SK-N-SH (cell line): ENCODE results near the gene C9. TPM values are rescaled to one million over a fixed set of nuclear protein-coding genes. Genes with fewer than 3 reads are reported as not detected.
A peak's percentile ranks its signal among the peaks of the same experiment; 100 is the strongest.

ENCODE experiments used
- CTCF ChIA-PET: fragments of 300-600, 350-600 bp; formaldehyde crosslinking; extraction: SDS; loops from one replicate; lab custom pipeline; 2021; lab: Yijun Ruan, JAX
- POLR2A ChIA-PET: fragments of 350-600 bp; sonication (Branson Sonifier 250); formaldehyde crosslinking; extraction: SDS; loops from one replicate; lab custom pipeline; 2020; ENCODE audit warnings: antibody characterized with exemption, inconsistent platforms; lab: Yijun Ruan, JAX
- DNase-seq: peaks from one replicate; pipeline ENCODE4 v3.0.0; 2012
- H2AFZ ChIP-seq: fragments of 200-600 bp; sonication (generic); 2 replicates; pipeline ENCODE4 v1.8.1; 2016; ENCODE audit warnings: antibody characterized with exemption, mild to moderate bottlenecking, low read depth
- H3F3A ChIP-seq: fragments of 200-600 bp; sonication (generic); replicated peaks from 2 replicates; pipeline ENCODE3; 2016; ENCODE audit warnings: antibody characterized with exemption, mild to moderate bottlenecking; ENCODE audit not compliant: insufficient read depth
- H3K27ac ChIP-seq, 2 experiments: fragments of 200-500 bp in 1 of 2; fragments of 200-600 bp in 1 of 2; sonication (Bioruptor generic) in 1 of 2; sonication (generic), shearing (Covaris generic) in 1 of 2; 2 replicates each; pipeline versions ENCODE4 v1.5.1 to v1.6.1; 2014 to 2016; ENCODE audit warnings: low read depth in 2 of 2, inconsistent platforms in 1 of 2, low read length in 1 of 2, mild to moderate bottlenecking in 1 of 2, mixed read lengths in 1 of 2
- H3K27me3 ChIP-seq: fragments of 200-600 bp; sonication (generic), shearing (Covaris generic); 2 replicates; pipeline ENCODE4 v1.6.1; 2016; ENCODE audit warnings: mixed run types; ENCODE audit not compliant: insufficient read depth
- H3K36me3 ChIP-seq, 2 experiments: fragments of 200-500 bp in 1 of 2; fragments of 200-600 bp in 1 of 2; sonication (Bioruptor generic) in 1 of 2; sonication (generic) in 1 of 2; replicated peaks in 1 of 2; 2 replicates each; pipeline versions ENCODE3 to v1.5.1; 2014 to 2016; ENCODE audit warnings: low read length in 1 of 2, mild to moderate bottlenecking in 1 of 2; ENCODE audit not compliant: insufficient read depth in 2 of 2, control insufficient read depth in 1 of 2
- H3K4me1 ChIP-seq, 2 experiments: fragments of 200-500 bp in 1 of 2; fragments of 200-600 bp in 1 of 2; sonication (Bioruptor generic) in 1 of 2; sonication (generic), shearing (Covaris generic) in 1 of 2; 2 replicates each; pipeline versions ENCODE4 v1.5.1 to v1.6.1; 2014 to 2016; ENCODE audit warnings: low read depth in 1 of 2, low read length in 1 of 2, mixed run types in 1 of 2; ENCODE audit not compliant: insufficient read depth in 2 of 2, control insufficient read depth in 1 of 2
- H3K4me2 ChIP-seq: fragments of 200-600 bp; sonication (generic), shearing (Covaris generic); 2 replicates; pipeline ENCODE4 v1.6.1; 2017; ENCODE audit warnings: mixed run types
- H3K4me3 ChIP-seq, 2 experiments: fragments of 200-500 bp in 1 of 2; fragments of 200-600 bp in 1 of 2; sonication (Bioruptor generic) in 1 of 2; sonication (generic), shearing (Covaris generic) in 1 of 2; 2 replicates each; pipeline versions ENCODE4 v1.5.1 to v1.8.1; 2014 to 2016; ENCODE audit warnings: low read depth in 2 of 2, inconsistent platforms in 1 of 2, low read length in 1 of 2, mild to moderate bottlenecking in 1 of 2, mixed read lengths in 1 of 2, moderate library complexity in 1 of 2
- H3K79me2 ChIP-seq: fragments of 200-600 bp; sonication (generic); 2 replicates; pipeline ENCODE4 v1.8.1; 2017; ENCODE audit warnings: mild to moderate bottlenecking; ENCODE audit not compliant: insufficient read depth
- H3K9ac ChIP-seq: fragments of 200-600 bp; sonication (generic); 2 replicates; pipeline ENCODE4 v1.6.1; 2017; ENCODE audit warnings: mixed run types
- H3K9me2 ChIP-seq: fragments of 200-600 bp; sonication (generic); 2 replicates; pipeline ENCODE4 v1.6.1; 2017; ENCODE audit warnings: mixed run types
- H3K9me3 ChIP-seq: fragments of 200-600 bp; sonication (generic); 2 replicates; pipeline ENCODE4 v1.6.1; 2017; ENCODE audit warnings: mixed run types, mild to moderate bottlenecking, moderate library complexity
- H4K20me1 ChIP-seq: fragments of 200-600 bp; sonication (generic); 2 replicates; pipeline ENCODE4 v1.6.1; 2017; ENCODE audit warnings: mild to moderate bottlenecking, mixed run types; ENCODE audit not compliant: insufficient read depth
- CHD2 ChIP-seq: fragments of 150-350 bp; IDR thresholded peaks from 2 replicates; pipeline ENCODE4 v1.6.1; 2018; ENCODE audit warnings: low read length; ENCODE audit not compliant: partially characterized antibody
- EP300 ChIP-seq, 2 experiments: IDR thresholded peaks; 2 replicates each; pipeline versions ENCODE4 v1.4.0 to v1.6.1; 2012; ENCODE audit warnings: borderline replicate concordance in 1 of 2, low read depth in 1 of 2, low read length in 1 of 2
- FOSL2 ChIP-seq: IDR thresholded peaks from 2 replicates; pipeline ENCODE4 v1.4.0; 2012; ENCODE audit warnings: low read depth, mild to moderate bottlenecking, moderate library complexity, borderline replicate concordance
- JUND ChIP-seq: IDR thresholded peaks from 2 replicates; pipeline ENCODE4 v1.4.0; 2012
- NRF1 ChIP-seq: IDR thresholded peaks from 2 replicates; pipeline ENCODE4 v1.6.1; 2012; ENCODE audit warnings: low read depth, mild to moderate bottlenecking, low read length
- PBX3 ChIP-seq: IDR thresholded peaks from 2 replicates; pipeline ENCODE4; 2012
- RCOR1 ChIP-seq: fragments of 150-350 bp; IDR thresholded peaks from 2 replicates; pipeline ENCODE4 v1.6.1; 2017; ENCODE audit warnings: antibody characterized with exemption, low read length
- TCF12 ChIP-seq: IDR thresholded peaks from 2 replicates; pipeline ENCODE4 v1.4.0; 2012
- TEAD4 ChIP-seq: IDR thresholded peaks from 2 replicates; pipeline ENCODE4 v1.4.0; 2012; ENCODE audit warnings: mild to moderate bottlenecking, borderline replicate concordance; ENCODE audit not compliant: insufficient read depth
- WGBS: methylation state at CpG from one replicate; pipeline ENCODE4 v1.1.6; 2017; ENCODE audit warnings: low lambda C conversion rate; 5-methylcytosine and 5-hydroxymethylcytosine counted together
- polyA plus RNA-seq, 3 experiments: library from polyadenylated mRNA; depleted of rRNA; stranded (reverse); fragments of >200 nt; gene quantifications; 2 replicates each; pipeline ENCODE4 v1.2.3, GENCODE V29; 2012

C9 gene
- polyA plus RNA-seq, 1 of the 3 experiments (the other 2 are of a cell fraction) = not detected

- POLR2A ChIA-PET = no interaction called here
- Histone ChIP-seq H3K4me2 (no peak overlapping the region; the same call in 1 of the 2 replicates), H3K4me3 (no peak overlapping the region), H3K9ac (peak overlapping the region; percentile 5; the same call in 1 of the 2 replicates), H3K27ac (peak overlapping the region in 1 of 2 experiments; percentile 68; a peak in 2 of 4 replicates), H2AFZ (no peak overlapping the region), H3K9me2 (no peaks in the 10 kb centered on the region), H3K36me3 (no peaks in the 10 kb centered on the region), H3K4me1 (peaks cover 0 to 4% of the 10 kb centered on the region in 2 experiments; a peak in 1 of 4 replicates), H3K9me3 (no peaks in the 10 kb centered on the region), H3F3A (peaks cover 10% of the 10 kb centered on the region), H3K79me2 (no peaks in the 10 kb centered on the region), H3K27me3 (no peaks in the 10 kb centered on the region), H4K20me1 (no peaks in the 10 kb centered on the region)
- TF ChIP-seq FOSL2 (peak; percentile 2; the same call in 1 of the 2 replicates), TCF12 (peak; percentile 41), NRF1 (no peak), JUND (0 out of 2 replicates have a peak, but pooled peaks have one; percentile 15), PBX3 (peak; percentile 39; the same call in 1 of the 2 replicates), TEAD4 (0 out of 2 replicates have a peak, but pooled peaks have one; percentile 29), RCOR1 (no peak), CHD2 (no peak), EP300 (IDR thresholded peaks at IDR 0.05; ENCODE audit: borderline replicate concordance in 1 of 2, low read depth in 1 of 2, low read length in 1 of 2) (peak in 1 of 2 experiments; percentile 53; a peak in 1 of 4 replicates)
- 35% methylated on average over 5 of the region's 5 CpGs for WGBS
- CTCF ChIA-PET = no interaction called here
- DNase-seq = no peak
Measured at GRCh38 chr5:39360471-39361111, 3.7 kb downstream of the C9 start.

- Histone ChIP-seq H3K9me3 (no peaks in the 10 kb centered on the region), H3K4me1 (peaks cover 0 to 4% of the 10 kb centered on the region in 2 experiments; a peak in 1 of 4 replicates), H3K79me2 (no peaks in the 10 kb centered on the region), H3K4me3 (no peak overlapping the region), H3K9me2 (no peaks in the 10 kb centered on the region), H3K36me3 (no peaks in the 10 kb centered on the region), H4K20me1 (no peaks in the 10 kb centered on the region), H3F3A (peaks cover 10% of the 10 kb centered on the region), H3K27me3 (no peaks in the 10 kb centered on the region), H3K9ac (no peak overlapping the region)
- CTCF ChIA-PET = interaction anchor here (1.0 kb wide), 1 partner anchor 20 kb away, joined by 5 read pairs; no protein-coding TSS in a partner anchor
- 18% methylated on average over 3 of the region's 3 CpGs for WGBS
- no peak for DNase-seq
- TF ChIP-seq PBX3 = no peak
- TF ChIP-seq, all 33 proteins: peak for 0
- POLR2A ChIA-PET = no interaction called here
- H3K27ac ChIP-seq = no peak overlapping the region
- H3K4me2 ChIP-seq = no peak overlapping the region
- no peak overlapping the region for H2AFZ ChIP-seq
Measured at GRCh38 chr5:39356263-39356662, 8.0 kb downstream of the C9 start.
